Sigmoid colon (tissue), 3 donors: Measurements from ENCODE around the gene HECTD1.

ENCODE experiments used
- POLR2A ChIP-seq, 2 donors: fragments of 450-650 bp; IDR thresholded peaks; one replicate each; pipeline ENCODE4 v1.6.1; 2016; ENCODE audit warnings: antibody characterized with exemption in 2 of 2, mild to moderate bottlenecking in 2 of 2, moderate library complexity in 2 of 2
- TF ChIP-seq, protein P1 (sequence below), 4 experiments: fragments of 450-650 bp in 3 of 4; fragments of 200-600 bp in 1 of 4; IDR thresholded peaks; one replicate each; pipeline ENCODE4 v1.5.1; 2016 to 2019; ENCODE audit warnings: antibody characterized with exemption in 4 of 4, mild to moderate bottlenecking in 3 of 4, moderate library complexity in 2 of 4

DNA sequence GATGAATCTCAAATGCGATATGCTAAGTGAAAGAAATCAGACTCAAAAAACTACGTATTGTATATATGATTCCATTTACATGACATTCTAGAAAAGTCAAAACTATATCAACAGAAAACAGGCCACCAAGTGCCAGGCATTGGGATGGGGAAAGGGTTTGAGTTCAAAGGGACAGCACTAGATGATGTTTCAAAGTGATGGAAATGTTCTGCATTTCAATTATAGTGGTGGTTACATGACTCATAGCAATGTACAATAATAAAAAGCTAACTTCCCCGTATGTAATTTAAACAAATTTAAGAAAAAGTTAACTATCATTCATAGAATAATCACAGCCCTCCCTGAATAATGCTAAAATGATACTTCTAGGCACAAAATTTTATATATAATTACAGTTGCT, 13.5 kb downstream of the HECTD1 start:
- TF ChIP-seq, protein P1, sequence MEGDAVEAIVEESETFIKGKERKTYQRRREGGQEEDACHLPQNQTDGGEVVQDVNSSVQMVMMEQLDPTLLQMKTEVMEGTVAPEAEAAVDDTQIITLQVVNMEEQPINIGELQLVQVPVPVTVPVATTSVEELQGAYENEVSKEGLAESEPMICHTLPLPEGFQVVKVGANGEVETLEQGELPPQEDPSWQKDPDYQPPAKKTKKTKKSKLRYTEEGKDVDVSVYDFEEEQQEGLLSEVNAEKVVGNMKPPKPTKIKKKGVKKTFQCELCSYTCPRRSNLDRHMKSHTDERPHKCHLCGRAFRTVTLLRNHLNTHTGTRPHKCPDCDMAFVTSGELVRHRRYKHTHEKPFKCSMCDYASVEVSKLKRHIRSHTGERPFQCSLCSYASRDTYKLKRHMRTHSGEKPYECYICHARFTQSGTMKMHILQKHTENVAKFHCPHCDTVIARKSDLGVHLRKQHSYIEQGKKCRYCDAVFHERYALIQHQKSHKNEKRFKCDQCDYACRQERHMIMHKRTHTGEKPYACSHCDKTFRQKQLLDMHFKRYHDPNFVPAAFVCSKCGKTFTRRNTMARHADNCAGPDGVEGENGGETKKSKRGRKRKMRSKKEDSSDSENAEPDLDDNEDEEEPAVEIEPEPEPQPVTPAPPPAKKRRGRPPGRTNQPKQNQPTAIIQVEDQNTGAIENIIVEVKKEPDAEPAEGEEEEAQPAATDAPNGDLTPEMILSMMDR (IDR thresholded peaks at IDR 0.05): no peak
- TF ChIP-seq POLR2A (IDR thresholded peaks at IDR 0.05): no peak
